SIG-M5 (cell line): ENCODE data around the gene IRF2.

ENCODE experiments used
- DNase-seq: peaks from one replicate; lab custom pipeline; 2025; lab: John Stamatoyannopoulos, UW

IRF2 gene

GRCh38 chr4:184409502-184409901 lies 64.8 kb downstream of the IRF2 start:
- DNase-seq: no peak

GRCh38 chr4:184408684-184409081 lies 65.7 kb downstream of the IRF2 start:
- no peak for DNase-seq

GRCh38 chr4:184408021-184408683 lies 66.2 kb downstream of the IRF2 start:
- no peak for DNase-seq

- no peak for DNase-seq
These were observed 67.4 kb downstream of the IRF2 start for GRCh38 chr4:184406958-184407391.

- DNase-seq: no peak
These were observed 70.3 kb downstream of the IRF2 start for GRCh38 chr4:184404047-184404446.

GRCh38 chr4:184403384-184403781 lies 71.0 kb downstream of the IRF2 start:
- DNase-seq: no peak

- no peak for DNase-seq
These were observed 71.5 kb downstream of the IRF2 start for GRCh38 chr4:184402740-184403383.

- no peak for DNase-seq
These were observed 72.1 kb downstream of the IRF2 start for GRCh38 chr4:184402239-184402638.

- DNase-seq: no peak
These were observed 72.8 kb downstream of the IRF2 start for GRCh38 chr4:184401397-184402171.

- no peak for DNase-seq
These were observed 73.5 kb downstream of the IRF2 start for GRCh38 chr4:184400891-184401290.

GRCh38 chr4:184400375-184400870 lies 73.9 kb downstream of the IRF2 start:
- no peak for DNase-seq

- DNase-seq: no peak
These were observed 74.8 kb downstream of the IRF2 start for GRCh38 chr4:184399512-184399908.

- DNase-seq: no peak
These were observed 75.4 kb downstream of the IRF2 start for GRCh38 chr4:184398741-184399511.

GRCh38 chr4:184397516-184398163 lies 76.7 kb downstream of the IRF2 start:
- DNase-seq: no peak

- no peak for DNase-seq
These were observed 77.5 kb downstream of the IRF2 start for GRCh38 chr4:184396570-184397515.

- DNase-seq: no peak
These were observed 78.4 kb downstream of the IRF2 start for GRCh38 chr4:184395971-184396391.

- no peak for DNase-seq
These were observed 78.9 kb downstream of the IRF2 start for GRCh38 chr4:184395451-184395917.

- DNase-seq: no peak
These were observed 81.4 kb downstream of the IRF2 start for GRCh38 chr4:184392748-184393559.

GRCh38 chr4:184392316-184392715 lies 82.0 kb downstream of the IRF2 start:
- DNase-seq: no peak
